Stimulated activated CD4-positive, alpha-beta T cell treated with anti-CD3 and anti-CD28 coated beads, Interleukin-15, amount 100 ng/mL, for 48 hours (primary cell): ENCODE measurements around the gene MSMP.

Source experiments
- DNase-seq, 2 donors: peaks; one replicate each; pipeline ENCODE4 v3.0.0-alpha.2; 2020; ENCODE audit warnings: low read depth in 2 of 2

The MSMP gene

GRCh38 chr9:35723426-35723825, 30.6 kb downstream of the MSMP start:
- DNase-seq: no peak

GRCh38 chr9:35719546-35719945, 34.5 kb downstream of the MSMP start:
- DNase-seq: no peak

GRCh38 chr9:35718721-35719511, 35.2 kb downstream of the MSMP start:
- no peak for DNase-seq

GRCh38 chr9:35717132-35717870, 36.8 kb downstream of the MSMP start:
- no peak for DNase-seq

- no peak for DNase-seq
Measured at GRCh38 chr9:35716230-35716629, 37.8 kb downstream of the MSMP start.

GRCh38 chr9:35714579-35715252, 39.4 kb downstream of the MSMP start:
- DNase-seq: no peak

GRCh38 chr9:35714123-35714522, 40.0 kb downstream of the MSMP start:
- no peak for DNase-seq

GRCh38 chr9:35713578-35713977, 40.5 kb downstream of the MSMP start:
- no peak for DNase-seq

GRCh38 chr9:35712762-35713400, 41.2 kb downstream of the MSMP start:
- no peak for DNase-seq

- no peak for DNase-seq
Measured at GRCh38 chr9:35711501-35712428, 42.3 kb downstream of the MSMP start.

- DNase-seq: no peak
Measured at GRCh38 chr9:35710818-35711500, 43.1 kb downstream of the MSMP start.

- no peak for DNase-seq
Measured at GRCh38 chr9:35708146-35708545, 45.9 kb downstream of the MSMP start.

GRCh38 chr9:35706951-35707350, 47.1 kb downstream of the MSMP start:
- no peak for DNase-seq

GRCh38 chr9:35705836-35706430, 48.1 kb downstream of the MSMP start:
- DNase-seq: no peak

- DNase-seq: no peak
Measured at GRCh38 chr9:35705372-35705771, 48.7 kb downstream of the MSMP start.

GRCh38 chr9:35703906-35704672, 50.0 kb downstream of the MSMP start:
- no peak for DNase-seq
